Daoy (cell line): ENCODE measurements around the gene NR2E1. TPM values are rescaled to one million over a fixed set of nuclear protein-coding genes. Genes with fewer than 3 reads are reported as not detected.

Source experiments
- DNase-seq: peaks from one replicate; pipeline ENCODE4 v3.0.0-alpha.2; 2015; ENCODE audit warnings: low read depth
- total RNA-seq: library from RNA; depleted of rRNA; stranded (reverse); fragments of >200 nt; shearing (Covaris generic); gene quantifications from 2 replicates; pipeline ENCODE4 v1.2.3, GENCODE V29; 2014; rRNA removed

Gene NR2E1
- total RNA-seq, 1 experiment from 2014 or later: 1.6 TPM

DNA sequence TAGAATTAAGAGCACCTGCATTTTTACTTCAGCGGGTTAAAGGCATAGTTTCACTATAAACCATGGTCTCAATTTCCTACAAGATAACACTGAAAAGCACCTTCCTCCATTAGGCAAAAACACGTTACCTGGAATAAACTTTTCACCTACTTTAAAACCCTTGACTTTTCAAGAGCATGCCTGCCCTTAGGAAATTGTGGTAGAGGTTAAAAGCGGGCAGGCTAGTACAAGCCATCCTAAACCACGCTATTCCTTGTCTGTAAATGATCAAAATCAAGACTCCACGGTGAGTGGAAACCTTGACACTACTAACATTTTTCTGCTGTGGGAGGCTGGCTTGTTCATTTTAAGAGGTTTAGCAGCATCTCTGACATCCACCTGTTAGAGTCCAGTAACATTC, 43.9 kb downstream of the NR2E1 start:
- no peak for DNase-seq

DNA sequence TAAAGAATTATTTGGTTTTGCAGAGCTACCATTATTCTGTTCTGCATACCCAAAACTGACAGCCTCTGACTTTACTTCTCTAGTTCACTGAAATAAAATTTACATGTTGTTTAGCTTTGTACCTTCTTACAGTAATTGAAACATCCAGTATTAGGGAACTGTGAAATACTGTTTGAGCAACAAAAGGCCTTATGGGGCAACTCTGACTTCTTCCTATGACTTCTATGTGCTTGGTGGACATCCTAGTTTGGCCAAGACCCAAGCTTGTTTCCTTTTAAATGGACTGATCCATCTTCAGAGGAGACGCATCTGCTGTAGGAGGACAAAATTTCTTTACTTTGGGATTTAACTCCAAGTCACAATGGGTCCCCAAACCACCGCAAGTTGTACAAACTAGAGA, 44.7 kb downstream of the NR2E1 start:
- no peak for DNase-seq

DNA sequence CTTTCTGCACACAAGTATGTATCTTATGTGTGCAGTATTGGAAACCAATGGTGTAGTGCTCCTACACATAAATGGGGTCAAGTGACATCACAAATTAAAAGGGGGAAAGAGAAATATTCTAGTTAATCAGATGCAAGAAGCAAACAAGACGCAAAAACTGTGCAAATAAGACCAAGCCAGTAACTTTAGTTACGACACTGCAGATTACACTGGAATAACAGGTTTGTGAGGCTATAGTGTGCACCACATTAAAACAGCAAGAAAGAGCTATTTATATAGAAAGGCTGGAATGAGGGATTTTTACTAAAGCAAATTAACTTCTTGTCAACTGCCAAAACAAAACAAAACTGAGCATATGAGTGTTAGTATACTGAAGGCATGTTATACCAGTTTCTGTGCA, 45.8 kb downstream of the NR2E1 start:
- no peak for DNase-seq

DNA sequence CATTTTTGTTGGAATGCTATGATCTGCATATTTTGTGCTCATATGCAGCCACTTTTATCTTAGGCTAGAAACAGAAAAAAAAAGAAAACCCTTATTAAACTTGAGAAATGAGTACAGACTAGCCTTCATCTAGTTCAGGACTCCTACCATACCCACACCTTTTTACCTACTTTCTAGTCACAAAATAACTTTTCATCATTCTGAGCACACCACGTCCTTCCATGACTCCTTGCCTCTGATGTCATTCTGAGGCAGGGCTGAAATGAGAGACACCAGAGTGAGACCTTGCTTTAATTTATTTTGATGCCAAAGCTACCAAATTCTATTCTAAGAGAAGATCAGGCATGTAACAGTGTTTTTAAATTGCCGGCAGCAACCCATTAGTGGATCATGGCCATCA, 56.2 kb downstream of the NR2E1 start:
- no peak for DNase-seq

DNA sequence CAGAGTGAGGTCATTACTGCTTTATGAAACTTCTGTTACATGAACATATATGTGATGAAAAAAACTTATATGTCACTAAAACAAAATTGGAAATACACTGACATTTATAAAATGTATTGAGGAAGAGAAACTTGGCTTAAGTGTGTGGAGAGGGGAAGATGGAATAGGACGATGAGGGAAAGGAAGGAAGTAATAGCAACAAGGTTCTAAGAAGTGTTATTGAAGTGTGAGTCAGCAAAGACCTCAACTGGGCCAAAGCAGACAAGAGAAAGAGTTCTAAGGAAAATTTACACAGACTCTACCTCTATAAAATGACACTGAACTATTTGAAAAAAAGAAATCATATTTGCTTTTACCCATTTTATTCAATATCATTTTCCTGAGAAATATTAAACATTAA, 56.7 kb downstream of the NR2E1 start:
- DNase-seq: no peak

DNA sequence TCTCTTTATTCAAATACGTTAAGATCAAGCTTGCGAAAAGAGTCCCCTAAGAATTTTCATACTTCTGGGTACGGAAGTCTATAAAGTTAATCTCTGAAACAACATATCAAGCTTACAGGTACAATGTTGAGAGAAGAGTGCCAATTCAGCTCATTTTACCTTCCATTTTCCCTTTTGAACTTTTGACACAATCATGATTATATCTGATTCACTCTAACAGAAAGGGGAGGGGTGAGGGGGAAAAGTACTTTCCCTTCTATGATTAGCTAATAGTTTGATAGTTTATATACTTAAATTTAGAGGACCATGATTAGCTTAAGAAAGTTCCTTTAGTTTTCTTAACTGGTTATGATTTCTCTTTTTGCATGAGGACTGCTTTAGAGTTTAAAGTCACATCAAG, 61.5 kb downstream of the NR2E1 start:
- DNase-seq: no peak

DNA sequence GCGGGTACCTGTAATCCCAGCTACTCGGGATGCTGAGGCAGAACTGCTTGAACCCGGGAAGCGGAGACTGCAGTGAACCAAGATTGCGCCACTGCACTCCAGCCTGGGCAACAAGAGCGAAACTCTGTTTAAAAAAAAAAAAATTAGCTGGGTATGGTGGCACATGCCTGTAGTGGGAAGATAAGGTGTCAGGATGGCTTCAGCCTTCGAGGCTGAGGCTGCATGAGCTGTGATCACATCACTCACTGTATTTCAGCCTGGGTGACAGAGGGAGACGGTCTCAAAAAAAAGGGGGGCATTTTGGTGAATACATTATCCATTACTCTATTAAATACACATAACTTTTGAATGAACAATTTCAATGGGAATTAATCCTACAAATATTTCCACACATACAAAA, 62.6 kb downstream of the NR2E1 start:
- DNase-seq: no peak

DNA sequence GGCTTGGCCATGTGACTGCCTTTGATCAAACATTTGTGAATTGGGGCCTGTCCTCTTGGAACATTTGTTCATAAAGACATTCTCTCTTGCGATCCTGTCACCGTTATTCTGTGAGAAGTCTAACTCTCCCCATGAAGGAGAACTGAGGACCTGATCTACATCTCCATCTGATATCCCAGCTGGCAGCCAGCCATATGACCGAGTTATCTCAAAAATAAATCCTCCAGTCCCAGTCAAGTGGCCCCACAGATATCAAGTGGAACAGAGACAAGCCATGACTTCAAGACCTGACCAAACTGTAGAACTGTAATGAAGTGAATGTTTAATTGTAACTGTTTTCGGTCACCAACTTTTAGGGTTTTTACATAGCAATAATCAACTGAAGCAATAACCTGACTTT, 69.3 kb downstream of the NR2E1 start:
- DNase-seq: no peak

DNA sequence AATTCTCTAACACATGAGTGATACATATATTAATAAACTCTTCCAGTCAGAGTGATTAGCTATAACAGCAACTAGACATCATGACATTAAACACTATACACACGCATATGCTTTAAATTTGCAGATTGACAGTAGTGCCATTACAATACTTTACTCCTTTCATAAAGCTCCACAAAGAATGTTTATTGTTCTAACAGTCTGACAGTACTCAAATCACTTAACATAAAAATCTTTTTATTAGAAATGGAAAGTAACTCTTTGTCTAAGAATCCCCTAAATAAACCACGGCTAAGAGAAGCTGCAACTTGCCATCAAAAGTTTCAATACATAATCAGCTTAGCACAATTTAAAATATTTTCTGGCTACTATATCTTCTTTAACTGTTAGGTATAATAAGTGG, 71.0 kb downstream of the NR2E1 start:
- DNase-seq: no peak

DNA sequence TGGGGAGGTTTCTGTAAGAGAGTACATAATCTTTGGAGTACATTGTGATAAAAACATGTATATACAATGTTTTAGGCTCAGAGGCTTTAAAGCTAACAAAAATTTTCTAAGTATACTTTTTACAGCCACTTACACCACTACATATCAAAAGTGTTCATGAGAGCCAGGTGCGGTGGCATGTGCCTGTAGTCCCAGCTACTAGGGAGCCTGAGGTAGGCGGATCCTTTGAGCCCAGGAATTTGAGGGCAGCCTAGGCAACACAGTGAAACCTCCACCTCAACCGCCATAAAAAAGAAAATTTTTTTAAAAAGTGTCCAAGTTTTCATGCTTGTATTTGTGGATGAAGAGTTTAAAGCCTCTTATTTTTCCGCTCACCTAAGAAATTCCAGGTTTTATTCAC, 72.5 kb downstream of the NR2E1 start:
- no peak for DNase-seq

Other genes starting within 250 kb of the NR2E1 start
- 6.2 and 11.0 TPM in 2 replicates for gene SEC63, start 207.8 kb upstream of the NR2E1 start, total RNA-seq
- gene OSTM1, start 91.3 kb upstream of the NR2E1 start, total RNA-seq: 29.5 and 41.1 TPM in 2 replicates
- 171 and 206 TPM in 2 replicates for gene SNX3, start 95.0 kb downstream of the NR2E1 start, total RNA-seq
- 3.5 and 6.9 TPM in 2 replicates for gene AFG1L, start 129.0 kb downstream of the NR2E1 start, total RNA-seq